ENCODE data around the gene VAPA.

Gene VAPA, protein sequence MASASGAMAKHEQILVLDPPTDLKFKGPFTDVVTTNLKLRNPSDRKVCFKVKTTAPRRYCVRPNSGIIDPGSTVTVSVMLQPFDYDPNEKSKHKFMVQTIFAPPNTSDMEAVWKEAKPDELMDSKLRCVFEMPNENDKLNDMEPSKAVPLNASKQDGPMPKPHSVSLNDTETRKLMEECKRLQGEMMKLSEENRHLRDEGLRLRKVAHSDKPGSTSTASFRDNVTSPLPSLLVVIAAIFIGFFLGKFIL

DNA sequence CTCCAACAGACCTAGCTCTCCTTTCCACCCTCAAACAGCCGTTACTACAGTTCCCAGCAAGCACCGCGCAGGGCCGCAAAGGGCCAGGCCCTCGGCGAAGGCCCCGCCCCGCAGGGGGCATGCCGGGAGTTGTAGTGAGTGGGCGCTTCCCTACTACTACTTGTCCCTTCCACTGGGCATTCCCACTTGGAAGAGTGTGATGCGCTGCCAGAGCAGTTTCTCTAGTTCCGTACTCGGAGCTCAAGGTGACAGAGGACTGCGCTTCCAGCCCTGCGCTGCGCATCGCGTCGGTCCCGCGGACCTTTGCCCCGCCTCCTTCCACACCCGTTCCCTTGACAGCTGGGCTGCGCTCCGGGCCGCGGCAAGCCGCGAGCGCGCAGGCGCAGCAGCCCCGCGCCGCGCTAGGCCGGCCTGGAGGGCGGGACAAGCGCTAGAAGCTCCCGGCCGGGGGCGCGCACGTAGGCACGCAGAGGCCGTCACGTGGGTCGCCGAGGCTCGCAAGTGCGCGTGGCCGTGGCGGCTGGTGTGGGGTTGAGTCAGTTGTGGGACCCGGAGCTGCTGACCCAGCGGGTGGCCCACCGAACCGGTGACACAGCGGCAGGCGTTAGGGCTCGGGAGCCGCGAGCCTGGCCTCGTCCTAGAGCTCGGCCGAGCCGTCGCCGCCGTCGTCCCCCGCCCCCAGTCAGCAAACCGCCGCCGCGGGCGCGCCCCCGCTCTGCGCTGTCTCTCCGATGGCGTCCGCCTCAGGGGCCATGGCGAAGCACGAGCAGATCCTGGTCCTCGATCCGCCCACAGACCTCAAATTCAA is at the start of gene VAPA:
VAPA (plus strand) TSS at position 491 of the 808 bp plus-strand sequence; CDS start at position 732, 241 bp downstream.
- no peak for TF ChIP-seq JUND (IDR thresholded peaks at IDR 0.05; ENCODE audit: low read depth)
- in situ Hi-C loops (cut with HindIII; ENCODE audit: low pct_unique_long_range_greater_than_20kb, low sequenced_read_pairs): no loop called here
- DNase-seq (ENCODE audit: low read depth in 1 of 2, low spot score in 1 of 2): peak; percentile 82 to 95

- no peak for DNase-seq (ENCODE audit: low read depth in 1 of 2, low spot score in 1 of 2)
- TF ChIP-seq JUND (IDR thresholded peaks at IDR 0.05; ENCODE audit: low read depth): no peak
- in situ Hi-C loops (cut with HindIII; ENCODE audit: low pct_unique_long_range_greater_than_20kb, low sequenced_read_pairs): no loop called here
Observed at GRCh38 chr18:9865764-9866490, 47.9 kb upstream of the VAPA start.

- in situ Hi-C loops (cut with HindIII; ENCODE audit: low pct_unique_long_range_greater_than_20kb, low sequenced_read_pairs): no loop called here
- no peak for TF ChIP-seq JUND (IDR thresholded peaks at IDR 0.05; ENCODE audit: low read depth)
- no peak for DNase-seq (ENCODE audit: low read depth in 1 of 2, low spot score in 1 of 2)
Observed at GRCh38 chr18:9866627-9867026, 47.2 kb upstream of the VAPA start.

GRCh38 chr18:9867071-9867594 is 46.7 kb upstream of the VAPA start:
- in situ Hi-C loops (cut with HindIII; ENCODE audit: low pct_unique_long_range_greater_than_20kb, low sequenced_read_pairs): no loop called here
- DNase-seq (ENCODE audit: low read depth in 1 of 2, low spot score in 1 of 2): peak in 1 of 2 experiments; percentile 28
- no peak for TF ChIP-seq JUND (IDR thresholded peaks at IDR 0.05; ENCODE audit: low read depth)

GRCh38 chr18:9868857-9869714 is 44.7 kb upstream of the VAPA start:
- no peak for TF ChIP-seq JUND (IDR thresholded peaks at IDR 0.05; ENCODE audit: low read depth)
- in situ Hi-C loops (cut with HindIII; ENCODE audit: low pct_unique_long_range_greater_than_20kb, low sequenced_read_pairs): no loop called here
- DNase-seq (ENCODE audit: low read depth in 1 of 2, low spot score in 1 of 2): no peak

DNA sequence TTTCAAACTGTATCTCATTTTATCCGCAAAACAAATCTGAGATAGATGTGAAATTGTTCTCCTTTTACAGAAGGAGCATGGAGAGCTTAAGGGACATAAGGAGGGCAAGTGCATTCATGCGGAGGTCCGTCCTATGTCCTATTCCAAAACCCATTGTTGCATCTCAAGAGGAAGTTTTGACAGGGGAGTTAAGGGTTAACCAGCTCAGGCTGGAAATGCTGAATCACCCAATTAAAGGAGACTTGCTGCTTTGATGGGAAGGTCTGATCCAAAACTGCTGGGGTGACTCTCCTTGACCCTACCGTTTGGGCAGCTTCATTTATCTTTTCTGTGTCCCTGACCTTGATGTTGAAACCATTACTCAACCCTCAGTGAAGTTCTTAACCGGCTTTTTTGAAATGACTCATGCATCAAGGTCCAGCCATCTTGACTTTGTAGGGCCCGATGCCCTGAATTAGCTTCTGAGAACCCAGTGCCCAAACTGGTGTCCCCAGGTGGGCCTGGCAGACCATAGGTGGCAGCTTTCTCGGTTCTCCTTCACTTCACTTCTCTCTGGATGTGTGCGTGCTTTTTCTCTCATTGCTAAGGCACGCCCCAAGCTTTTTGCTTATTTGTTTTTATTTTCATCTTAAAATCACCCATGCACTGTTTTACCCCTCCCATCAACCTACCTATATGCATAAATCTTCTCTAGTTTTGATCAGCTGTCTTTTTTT is 43.9 kb upstream of the VAPA start:
- peak in 1 of 2 experiments; percentile 33 for DNase-seq (ENCODE audit: low read depth in 1 of 2, low spot score in 1 of 2)

DNA sequence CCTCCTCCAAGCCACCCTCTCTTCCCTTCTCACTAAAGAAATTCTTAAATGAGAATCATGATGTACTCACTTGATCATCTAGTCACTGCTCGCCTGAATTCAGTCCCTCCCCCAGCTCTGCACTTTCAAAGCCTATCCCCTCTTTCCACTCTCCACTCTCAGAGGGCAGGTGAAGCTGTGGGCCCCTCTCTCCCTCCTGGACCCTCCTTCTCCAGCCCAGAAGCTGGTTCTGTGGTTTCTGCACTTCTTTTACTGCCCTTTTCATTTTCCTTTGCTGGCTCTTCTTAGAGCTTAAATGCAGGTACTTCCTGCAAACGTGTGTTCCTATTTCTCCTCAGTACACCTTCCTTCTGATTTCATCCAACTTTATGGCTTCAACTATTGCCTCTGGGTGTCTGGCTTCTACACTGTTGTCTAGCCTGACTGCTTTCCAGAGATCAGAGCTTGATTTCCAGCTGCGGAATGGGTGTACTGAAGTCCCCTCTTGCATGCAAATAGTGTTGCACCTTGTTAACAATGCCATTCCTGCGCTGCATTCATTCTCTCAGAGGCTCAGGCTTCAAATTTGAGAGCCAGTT is 43.3 kb upstream of the VAPA start:
- DNase-seq (ENCODE audit: low read depth in 1 of 2, low spot score in 1 of 2): peak; percentile 5 to 67
- in situ Hi-C loops (cut with HindIII; ENCODE audit: low pct_unique_long_range_greater_than_20kb, low sequenced_read_pairs): no loop called here
- TF ChIP-seq JUND (IDR thresholded peaks at IDR 0.05; ENCODE audit: low read depth): peak; percentile 32; the same call in 1 of the 2 replicates

More for the DNA sequence above, 43.9 kb upstream of the VAPA start:
- TF ChIP-seq JUND (IDR thresholded peaks at IDR 0.05; ENCODE audit: low read depth): no peak
- in situ Hi-C loops (cut with HindIII; ENCODE audit: low pct_unique_long_range_greater_than_20kb, low sequenced_read_pairs): no loop called here

- TF ChIP-seq JUND (IDR thresholded peaks at IDR 0.05; ENCODE audit: low read depth): no peak
- in situ Hi-C loops (cut with HindIII; ENCODE audit: low pct_unique_long_range_greater_than_20kb, low sequenced_read_pairs): no loop called here
- no peak for DNase-seq (ENCODE audit: low read depth in 1 of 2, low spot score in 1 of 2)
Observed at GRCh38 chr18:9871244-9871746, 42.5 kb upstream of the VAPA start.

DNA sequence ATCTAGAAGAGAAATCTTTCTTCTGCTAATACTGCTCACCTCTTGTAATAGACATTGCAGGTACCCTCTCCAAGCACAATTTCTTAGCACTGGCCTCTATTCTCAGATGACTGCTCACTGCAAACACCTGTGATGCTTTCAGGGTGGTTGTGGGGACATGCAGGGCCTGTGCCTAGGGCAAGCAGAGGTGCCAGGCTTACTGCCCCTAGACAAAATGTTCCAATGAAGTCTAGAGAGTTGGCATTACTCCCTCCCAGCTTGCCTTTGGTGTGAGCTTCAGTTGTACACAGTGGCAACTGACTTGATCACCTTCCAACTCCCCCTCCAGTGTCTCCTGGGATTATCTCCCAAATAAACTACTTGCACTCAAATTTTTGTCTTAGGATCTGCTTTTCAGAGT is 41.0 kb upstream of the VAPA start:
- in situ Hi-C loops (cut with HindIII; ENCODE audit: low pct_unique_long_range_greater_than_20kb, low sequenced_read_pairs): no loop called here
- TF ChIP-seq JUND (IDR thresholded peaks at IDR 0.05; ENCODE audit: low read depth): no peak
- DNase-seq (ENCODE audit: low read depth in 1 of 2, low spot score in 1 of 2): no peak

GRCh38 chr18:9874728-9875127 is 39.1 kb upstream of the VAPA start:
- in situ Hi-C loops (cut with HindIII; ENCODE audit: low pct_unique_long_range_greater_than_20kb, low sequenced_read_pairs): no loop called here
- no peak for TF ChIP-seq JUND (IDR thresholded peaks at IDR 0.05; ENCODE audit: low read depth)
- no peak for DNase-seq (ENCODE audit: low read depth in 1 of 2, low spot score in 1 of 2)

Measured in T47D (cell line).